ENCODE measurements around the gene LDHA.

GRCh38 chr11:18372201-18372600 is 22.2 kb upstream of the LDHA start:
- TF ChIP-seq CTCF (IDR thresholded peaks at IDR 0.05) (no peak), POLR2A (IDR thresholded peaks at IDR 0.05) (no peak)
